HCT116 (cell line): ENCODE data around the gene LYL1. TPM values are rescaled to one million over a fixed set of nuclear protein-coding genes. Genes with fewer than 3 reads are reported as not detected.

ENCODE experiments used
- ATAC-seq: fragments of 200-7000 bp; cut with Tn5 transposase; 2 replicates; pipeline ENCODE4 v1.9.1; 2020; ENCODE audit warnings: mild to moderate bottlenecking, moderate library complexity
- BruUV-seq: library from RNA; stranded (reverse); fragments of 400-500 nt; replicated peaks from 2 replicates; lab custom pipeline; 2021; lab: Mats Ljungman, UMichigan
- CTCF ChIA-PET: fragments of 300-600 bp; sonication (Branson Sonifier 250); formaldehyde crosslinking; loops from one replicate; lab custom pipeline; 2021; ENCODE audit warnings: antibody characterized with exemption; lab: Charles Lee
- POLR2A ChIA-PET: fragments of 300-600, 350-600 bp; sonication (Branson Sonifier 250); formaldehyde crosslinking; loops from one replicate; lab custom pipeline; 2021; ENCODE audit warnings: antibody characterized with exemption; lab: Charles Lee
- RAD21 ChIA-PET, 2 experiments: fragments of 300-600 bp; sonication (Branson Sonifier 250); formaldehyde crosslinking; loops; one replicate each; lab custom pipeline; 2023; ENCODE audit warnings: low total read pairs in 2 of 2; ENCODE audit not compliant: uncharacterized antibody in 2 of 2, unreplicated experiment in 2 of 2, low non-redundant PET in 1 of 2; lab: Charles Lee
- DNase-seq: peaks from one replicate; pipeline ENCODE4 v3.0.0-alpha.2; 2010; ENCODE audit warnings: low read depth, low spot score
- H2AFZ ChIP-seq: fragments of 200-600 bp; shearing (Covaris generic), sonication (generic); 2 replicates; pipeline ENCODE4 v1.6.1; 2017; ENCODE audit warnings: low read depth, mixed run types, mixed read lengths, antibody characterized with exemption, low read length; ENCODE audit not compliant: poor library complexity, severe bottlenecking
- H3K27ac ChIP-seq: 2 replicates; pipeline ENCODE4 v1.5.1; 2012; ENCODE audit warnings: low read depth, low read length
- H3K27me3 ChIP-seq: fragments of 200-600 bp; sonication (generic); 2 replicates; pipeline ENCODE4 v1.6.1; 2016; ENCODE audit warnings: mixed run types, low read length, mixed read lengths; ENCODE audit not compliant: insufficient read depth
- H3K36me3 ChIP-seq, 2 experiments: fragments of 200-500 bp in 1 of 2; fragments of 200-600 bp in 1 of 2; sonication (Bioruptor generic) in 1 of 2; sonication (generic) in 1 of 2; 2 replicates each; pipeline versions ENCODE4 v1.5.1 to v1.6.1; 2014 to 2016; ENCODE audit warnings: low read length in 2 of 2, inconsistent platforms in 1 of 2, mixed read lengths in 1 of 2, mixed run types in 1 of 2; ENCODE audit not compliant: insufficient read depth in 2 of 2, control insufficient read depth in 1 of 2
- H3K4me1 ChIP-seq, 2 experiments: fragments of 200-600 bp in 1 of 2; sonication (generic) in 1 of 2; 2 replicates each; pipeline versions ENCODE4 v1.5.1 to v1.6.1; 2012 to 2017; ENCODE audit warnings: low read length in 2 of 2, inconsistent platforms in 1 of 2, mild to moderate bottlenecking in 1 of 2, mixed read lengths in 1 of 2, mixed run types in 1 of 2, moderate library complexity in 1 of 2; ENCODE audit not compliant: insufficient read depth in 2 of 2, control insufficient read depth in 1 of 2
- H3K4me2 ChIP-seq: fragments of 200-600 bp; sonication (generic); 2 replicates; pipeline ENCODE4 v1.6.1; 2017; ENCODE audit warnings: mixed run types, low read length, mixed read lengths
- H3K4me3 ChIP-seq, 2 experiments: fragments of 200-600 bp in 1 of 2; sonication (generic) in 1 of 2; replicated peaks in 1 of 2; 2 replicates each; pipeline ENCODE4 v1.5.1; 2011 to 2016; ENCODE audit warnings: low read length in 2 of 2, control low read depth in 1 of 2, low read depth in 1 of 2, mild to moderate bottlenecking in 1 of 2, mixed read lengths in 1 of 2, mixed run types in 1 of 2
- H3K79me2 ChIP-seq: fragments of 200-600 bp; sonication (generic); 2 replicates; pipeline ENCODE4 v1.6.1; 2017; ENCODE audit warnings: mild to moderate bottlenecking, mixed run types, low read length, moderate library complexity, mixed read lengths; ENCODE audit not compliant: insufficient read depth
- H3K9ac ChIP-seq: fragments of 200-600 bp; sonication (generic); 2 replicates; pipeline ENCODE4 v1.6.1; 2016; ENCODE audit warnings: low read length, mixed read lengths
- H3K9me2 ChIP-seq: fragments of 200-600 bp; sonication (generic), shearing (Covaris generic); 2 replicates; pipeline ENCODE4 v1.6.1; 2017; ENCODE audit warnings: mixed run types, mild to moderate bottlenecking, moderate library complexity; ENCODE audit not compliant: insufficient read depth
- H3K9me3 ChIP-seq, 2 experiments: fragments of 200-500 bp in 1 of 2; fragments of 200-600 bp in 1 of 2; sonication (Bioruptor generic) in 1 of 2; sonication (generic) in 1 of 2; 2 replicates each; pipeline ENCODE4 v1.6.1; 2014 to 2017; ENCODE audit warnings: low read length in 2 of 2, mixed read lengths in 2 of 2, inconsistent platforms in 1 of 2, low read depth in 1 of 2, mild to moderate bottlenecking in 1 of 2, mixed run types in 1 of 2, moderate library complexity in 1 of 2; ENCODE audit not compliant: control insufficient read depth in 1 of 2, insufficient read depth in 1 of 2
- H4K20me1 ChIP-seq: fragments of 200-600 bp; sonication (generic), shearing (Covaris generic); 2 replicates; pipeline ENCODE4 v1.6.1; 2017; ENCODE audit warnings: mixed run types, mild to moderate bottlenecking, moderate library complexity; ENCODE audit not compliant: insufficient read depth
- CEBPB ChIP-seq: IDR thresholded peaks from 2 replicates; pipeline ENCODE4 v1.6.1; 2012; ENCODE audit warnings: low read depth
- EZH2phosphoT487 ChIP-seq: fragments of 200-600 bp; IDR thresholded peaks from 2 replicates; pipeline ENCODE4 v1.6.1; 2018; ENCODE audit warnings: antibody characterized with exemption, borderline replicate concordance
- JUND ChIP-seq: IDR thresholded peaks from 2 replicates; pipeline ENCODE4 v1.6.1; 2012
- POLR2A ChIP-seq: IDR thresholded peaks from 2 replicates; pipeline ENCODE4 v1.7.0; 2011; ENCODE audit warnings: borderline replicate concordance; ENCODE audit not compliant: insufficient read depth, insufficient read length; ENCODE audit errors: extremely low read depth
- SIN3A ChIP-seq: IDR thresholded peaks from 2 replicates; pipeline ENCODE4 v1.6.1; 2012; ENCODE audit warnings: low read depth
- SP1 ChIP-seq: IDR thresholded peaks from 2 replicates; pipeline ENCODE4 v1.6.1; 2012; ENCODE audit warnings: low read depth
- ZNF274 ChIP-seq: fragments of 200-500 bp; sonication (Bioruptor generic); IDR thresholded peaks from 2 replicates; pipeline ENCODE4 v1.6.1; 2014; ENCODE audit warnings: mild to moderate bottlenecking, low read depth, low read length, inconsistent platforms
- intact Hi-C: fragments of 100-400 bp; cut with micrococcal nuclease; formaldehyde crosslinking; loops from 2 replicates; pipeline ENCODE4 v1.10.0; 2022
- total RNA-seq: library from RNA; stranded (reverse); gene quantifications from one replicate; pipeline ENCODE4 v1.2.1, GENCODE V29; 2021; ENCODE audit not compliant: unreplicated experiment
- TF ChIP-seq, protein P1 (sequence below): IDR thresholded peaks from 2 replicates; pipeline ENCODE4 v1.6.1; 2012
- TF ChIP-seq, protein P2 (sequence below): IDR thresholded peaks from 2 replicates; pipeline ENCODE4 v1.6.1; 2012; ENCODE audit warnings: low read depth

Gene LYL1
- total RNA-seq, 1 experiment from 2014 or later, result 2.6 TPM

DNA sequence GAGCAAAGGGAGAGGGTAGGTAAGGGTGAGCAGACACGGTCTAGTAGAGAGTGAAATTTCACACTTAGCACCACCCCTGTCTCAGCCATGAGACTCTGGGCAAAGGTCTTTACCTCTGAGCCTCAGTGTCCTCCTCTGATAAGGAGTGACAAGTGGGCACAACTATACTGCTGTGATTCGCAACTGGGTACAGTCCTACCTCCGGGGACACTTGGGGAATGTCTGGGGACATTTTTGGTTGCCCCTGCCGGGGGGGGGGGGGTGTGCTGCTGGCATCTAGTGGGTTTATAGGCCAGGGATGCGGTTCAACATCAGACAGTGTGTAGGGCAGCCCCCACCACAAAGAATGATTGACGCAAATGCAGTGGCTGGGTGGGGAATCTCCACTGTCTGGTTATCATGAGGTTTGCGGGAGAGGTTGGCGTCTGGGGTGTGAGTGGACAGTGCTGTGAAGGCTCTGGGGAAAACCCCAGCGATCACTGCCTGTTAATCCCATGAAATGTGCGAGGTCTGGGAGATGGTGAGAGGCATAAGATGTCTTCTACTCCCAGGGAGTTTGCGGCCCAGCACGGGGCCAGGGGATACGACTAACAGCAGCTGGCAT, 19.7 kb upstream of the LYL1 start:
- H3K27ac ChIP-seq, result no peak overlapping the region
- TF ChIP-seq EZH2phosphoT487 (no peak), SP1 (no peak), JUND (no peak), SIN3A (no peak), CEBPB (no peak), ZNF274 (no peak), POLR2A (no peak)
- TF ChIP-seq, protein P1, sequence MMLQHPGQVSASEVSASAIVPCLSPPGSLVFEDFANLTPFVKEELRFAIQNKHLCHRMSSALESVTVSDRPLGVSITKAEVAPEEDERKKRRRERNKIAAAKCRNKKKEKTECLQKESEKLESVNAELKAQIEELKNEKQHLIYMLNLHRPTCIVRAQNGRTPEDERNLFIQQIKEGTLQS, result no peak
- TF ChIP-seq, protein P2, sequence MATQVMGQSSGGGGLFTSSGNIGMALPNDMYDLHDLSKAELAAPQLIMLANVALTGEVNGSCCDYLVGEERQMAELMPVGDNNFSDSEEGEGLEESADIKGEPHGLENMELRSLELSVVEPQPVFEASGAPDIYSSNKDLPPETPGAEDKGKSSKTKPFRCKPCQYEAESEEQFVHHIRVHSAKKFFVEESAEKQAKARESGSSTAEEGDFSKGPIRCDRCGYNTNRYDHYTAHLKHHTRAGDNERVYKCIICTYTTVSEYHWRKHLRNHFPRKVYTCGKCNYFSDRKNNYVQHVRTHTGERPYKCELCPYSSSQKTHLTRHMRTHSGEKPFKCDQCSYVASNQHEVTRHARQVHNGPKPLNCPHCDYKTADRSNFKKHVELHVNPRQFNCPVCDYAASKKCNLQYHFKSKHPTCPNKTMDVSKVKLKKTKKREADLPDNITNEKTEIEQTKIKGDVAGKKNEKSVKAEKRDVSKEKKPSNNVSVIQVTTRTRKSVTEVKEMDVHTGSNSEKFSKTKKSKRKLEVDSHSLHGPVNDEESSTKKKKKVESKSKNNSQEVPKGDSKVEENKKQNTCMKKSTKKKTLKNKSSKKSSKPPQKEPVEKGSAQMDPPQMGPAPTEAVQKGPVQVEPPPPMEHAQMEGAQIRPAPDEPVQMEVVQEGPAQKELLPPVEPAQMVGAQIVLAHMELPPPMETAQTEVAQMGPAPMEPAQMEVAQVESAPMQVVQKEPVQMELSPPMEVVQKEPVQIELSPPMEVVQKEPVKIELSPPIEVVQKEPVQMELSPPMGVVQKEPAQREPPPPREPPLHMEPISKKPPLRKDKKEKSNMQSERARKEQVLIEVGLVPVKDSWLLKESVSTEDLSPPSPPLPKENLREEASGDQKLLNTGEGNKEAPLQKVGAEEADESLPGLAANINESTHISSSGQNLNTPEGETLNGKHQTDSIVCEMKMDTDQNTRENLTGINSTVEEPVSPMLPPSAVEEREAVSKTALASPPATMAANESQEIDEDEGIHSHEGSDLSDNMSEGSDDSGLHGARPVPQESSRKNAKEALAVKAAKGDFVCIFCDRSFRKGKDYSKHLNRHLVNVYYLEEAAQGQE, result no peak
- TF ChIP-seq, all 23 proteins: peak for 0
- H3K27me3 ChIP-seq, result no peaks in the 10 kb centered on the region
- CTCF ChIA-PET, result no interaction called here
- peaks cover 12 to 37% of the 10 kb centered on the region in 2 experiments; a peak in 3 of 4 replicates for H3K4me1 ChIP-seq
- H3K9ac ChIP-seq, result no peak overlapping the region
- intact Hi-C loops, result no loop called here
- no peak for DNase-seq
- no peaks in the 10 kb centered on the region for H3K9me2 ChIP-seq
- H3K79me2 ChIP-seq, result peaks cover 91% of the 10 kb centered on the region
- no peak overlapping the region for H3K4me3 ChIP-seq
- BruUV-seq, result no TSS peak
- ATAC-seq, result no peak
- peaks cover 24% of the 10 kb centered on the region; the same call in 1 of the 2 replicates for H4K20me1 ChIP-seq
- H3K9me3 ChIP-seq, result no peaks in the 10 kb centered on the region
- peaks cover 9 to 31% of the 10 kb centered on the region in 2 experiments; a peak in 3 of 4 replicates for H3K36me3 ChIP-seq
- POLR2A ChIA-PET, result no interaction called here
- H3K4me2 ChIP-seq, result no peak overlapping the region
- RAD21 ChIA-PET, result no interaction called here
- H2AFZ ChIP-seq, result no peak overlapping the region
